ENCODE measurements around the gene TRAPPC14. TPM values are rescaled to one million over a fixed set of nuclear protein-coding genes. Genes with fewer than 3 reads are reported as not detected.

The TRAPPC14 gene
- total and polyA plus RNA-seq, 10 of the 15 experiments (the other 5 are each of a cell fraction or from before 2014, with no cell fraction given): 0.21 to 24.7 (median 7.5) TPM

- TF ChIP-seq, protein P1, sequence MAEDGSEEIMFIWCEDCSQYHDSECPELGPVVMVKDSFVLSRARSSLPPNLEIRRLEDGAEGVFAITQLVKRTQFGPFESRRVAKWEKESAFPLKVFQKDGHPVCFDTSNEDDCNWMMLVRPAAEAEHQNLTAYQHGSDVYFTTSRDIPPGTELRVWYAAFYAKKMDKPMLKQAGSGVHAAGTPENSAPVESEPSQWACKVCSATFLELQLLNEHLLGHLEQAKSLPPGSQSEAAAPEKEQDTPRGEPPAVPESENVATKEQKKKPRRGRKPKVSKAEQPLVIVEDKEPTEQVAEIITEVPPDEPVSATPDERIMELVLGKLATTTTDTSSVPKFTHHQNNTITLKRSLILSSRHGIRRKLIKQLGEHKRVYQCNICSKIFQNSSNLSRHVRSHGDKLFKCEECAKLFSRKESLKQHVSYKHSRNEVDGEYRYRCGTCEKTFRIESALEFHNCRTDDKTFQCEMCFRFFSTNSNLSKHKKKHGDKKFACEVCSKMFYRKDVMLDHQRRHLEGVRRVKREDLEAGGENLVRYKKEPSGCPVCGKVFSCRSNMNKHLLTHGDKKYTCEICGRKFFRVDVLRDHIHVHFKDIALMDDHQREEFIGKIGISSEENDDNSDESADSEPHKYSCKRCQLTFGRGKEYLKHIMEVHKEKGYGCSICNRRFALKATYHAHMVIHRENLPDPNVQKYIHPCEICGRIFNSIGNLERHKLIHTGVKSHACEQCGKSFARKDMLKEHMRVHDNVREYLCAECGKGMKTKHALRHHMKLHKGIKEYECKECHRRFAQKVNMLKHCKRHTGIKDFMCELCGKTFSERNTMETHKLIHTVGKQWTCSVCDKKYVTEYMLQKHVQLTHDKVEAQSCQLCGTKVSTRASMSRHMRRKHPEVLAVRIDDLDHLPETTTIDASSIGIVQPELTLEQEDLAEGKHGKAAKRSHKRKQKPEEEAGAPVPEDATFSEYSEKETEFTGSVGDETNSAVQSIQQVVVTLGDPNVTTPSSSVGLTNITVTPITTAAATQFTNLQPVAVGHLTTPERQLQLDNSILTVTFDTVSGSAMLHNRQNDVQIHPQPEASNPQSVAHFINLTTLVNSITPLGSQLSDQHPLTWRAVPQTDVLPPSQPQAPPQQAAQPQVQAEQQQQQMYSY (CRISPR knock-in tag; IDR thresholded peaks at IDR 0.05): no peak
Observed at GRCh38 chr7:100171087-100171681, 12.7 kb upstream of the TRAPPC14 start (continued).

- intact Hi-C loops (cut with micrococcal nuclease; ENCODE audit: unreplicated experiment): no loop called here
- POLR2A ChIA-PET: interaction anchor here (0.6 kb wide), 1 partner anchor 198 kb away, joined by 3 read pairs; no protein-coding TSS in a partner anchor
- H3K4me3 ChIP-seq: no peak overlapping the region
- H3K27me3 ChIP-seq (replicated peaks in 1 of 2; ENCODE audit: control insufficient read depth in 2 of 2, insufficient read depth in 2 of 2, low read length in 1 of 2): peaks cover 4 to 6% of the 10 kb centered on the region in 2 experiments; a peak in 3 of 4 replicates
- in situ Hi-C loops (cut with MboI): no loop called here
- H3K79me2 ChIP-seq (ENCODE audit: control insufficient read depth, insufficient read depth, low read length): no peaks in the 10 kb centered on the region
- ATAC-seq: no peak
- no peak for DNase-seq (ENCODE audit: low read depth, low spot score)
- BruUV-seq (replicated peaks): no TSS peak
- H3K36me3 ChIP-seq (ENCODE audit: control insufficient read depth in 2 of 2, insufficient read depth in 2 of 2, low read length in 1 of 2): no peaks in the 10 kb centered on the region
- H3K27ac ChIP-seq (ENCODE audit: control insufficient read depth, insufficient read depth): no peak overlapping the region
- no peaks in the 10 kb centered on the region for H3K9me3 ChIP-seq (replicated peaks; ENCODE audit: control insufficient read depth, insufficient read depth, low read length)
- no peak overlapping the region for H3K9ac ChIP-seq (ENCODE audit: control insufficient read depth, insufficient read depth, low read length)
- RAD21 ChIA-PET (ENCODE audit: unreplicated experiment): no interaction called here
- no peak overlapping the region for H3K4me2 ChIP-seq (ENCODE audit: control insufficient read depth, insufficient read depth)
- no peak overlapping the region for H2AFZ ChIP-seq (ENCODE audit: control insufficient read depth, low read depth, low read length)
- no peak for TF ChIP-seq SMAD1 (IDR thresholded peaks at IDR 0.05; ENCODE audit: low read depth, partially characterized antibody)
- no peak for TF ChIP-seq ETV6 (conservative IDR thresholded peaks at IDR 0.05 in 1 of 2, IDR thresholded peaks at IDR 0.05 in 1 of 2; ENCODE audit: borderline replicate concordance in 1 of 2, low read depth in 1 of 2)
- TF ChIP-seq HDGF (IDR thresholded peaks at IDR 0.05): 0 out of 2 replicates have a peak, but pooled peaks have one; percentile 21
- TF ChIP-seq EP300 (IDR thresholded peaks at IDR 0.05; ENCODE audit: borderline replicate concordance in 1 of 2, control insufficient read depth in 1 of 2, low read depth in 2 of 2, low read length in 2 of 2): no peak
- TF ChIP-seq, protein P2, sequence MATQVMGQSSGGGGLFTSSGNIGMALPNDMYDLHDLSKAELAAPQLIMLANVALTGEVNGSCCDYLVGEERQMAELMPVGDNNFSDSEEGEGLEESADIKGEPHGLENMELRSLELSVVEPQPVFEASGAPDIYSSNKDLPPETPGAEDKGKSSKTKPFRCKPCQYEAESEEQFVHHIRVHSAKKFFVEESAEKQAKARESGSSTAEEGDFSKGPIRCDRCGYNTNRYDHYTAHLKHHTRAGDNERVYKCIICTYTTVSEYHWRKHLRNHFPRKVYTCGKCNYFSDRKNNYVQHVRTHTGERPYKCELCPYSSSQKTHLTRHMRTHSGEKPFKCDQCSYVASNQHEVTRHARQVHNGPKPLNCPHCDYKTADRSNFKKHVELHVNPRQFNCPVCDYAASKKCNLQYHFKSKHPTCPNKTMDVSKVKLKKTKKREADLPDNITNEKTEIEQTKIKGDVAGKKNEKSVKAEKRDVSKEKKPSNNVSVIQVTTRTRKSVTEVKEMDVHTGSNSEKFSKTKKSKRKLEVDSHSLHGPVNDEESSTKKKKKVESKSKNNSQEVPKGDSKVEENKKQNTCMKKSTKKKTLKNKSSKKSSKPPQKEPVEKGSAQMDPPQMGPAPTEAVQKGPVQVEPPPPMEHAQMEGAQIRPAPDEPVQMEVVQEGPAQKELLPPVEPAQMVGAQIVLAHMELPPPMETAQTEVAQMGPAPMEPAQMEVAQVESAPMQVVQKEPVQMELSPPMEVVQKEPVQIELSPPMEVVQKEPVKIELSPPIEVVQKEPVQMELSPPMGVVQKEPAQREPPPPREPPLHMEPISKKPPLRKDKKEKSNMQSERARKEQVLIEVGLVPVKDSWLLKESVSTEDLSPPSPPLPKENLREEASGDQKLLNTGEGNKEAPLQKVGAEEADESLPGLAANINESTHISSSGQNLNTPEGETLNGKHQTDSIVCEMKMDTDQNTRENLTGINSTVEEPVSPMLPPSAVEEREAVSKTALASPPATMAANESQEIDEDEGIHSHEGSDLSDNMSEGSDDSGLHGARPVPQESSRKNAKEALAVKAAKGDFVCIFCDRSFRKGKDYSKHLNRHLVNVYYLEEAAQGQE (IDR thresholded peaks at IDR 0.05; ENCODE audit: low read depth, low read length): no peak
- no peaks in the 10 kb centered on the region for H4K20me1 ChIP-seq (ENCODE audit: control insufficient read depth, insufficient read depth)
- 45% methylated on average over 11 of the region's 11 CpGs for WGBS (ENCODE audit: insufficient coverage, insufficient replicate concordance, low lambda C conversion rate, missing lambda C conversion rate)
- CTCF ChIA-PET: interaction anchor here (0.9 to 2.2 kb wide), 2 partner anchors 14 to 20 kb away, joined by 3 to 9 read pairs; no protein-coding TSS in a partner anchor
- SMC1A ChIA-PET (ENCODE audit: uncharacterized antibody, unreplicated experiment): no interaction called here
- H3K4me1 ChIP-seq (ENCODE audit: control insufficient read depth, insufficient read depth, low read length): peaks cover 49% of the 10 kb centered on the region
- no peak for FAIRE-seq
Observed at GRCh38 chr7:100170101-100170897, 11.8 kb upstream of the TRAPPC14 start.

Data from GM12878 (cell line).